WTC11 (cell line): ENCODE data around the gene MRGPRX1.

Source experiments
- E2F4 ChIP-seq: sonication (generic); formaldehyde crosslinking; IDR thresholded peaks from 2 replicates; pipeline ENCODE4 v1.8.1; 2022; ENCODE audit warnings: low read depth, mild to moderate bottlenecking, moderate library complexity, missing genetic modification reagents, borderline replicate concordance
- NR1H2 ChIP-seq: sonication (generic); formaldehyde crosslinking; IDR thresholded peaks from 2 replicates; pipeline ENCODE4 v1.9.0; 2021; ENCODE audit warnings: mild to moderate bottlenecking, moderate library complexity, missing genetic modification reagents
- SMAD3 ChIP-seq: sonication (generic); formaldehyde crosslinking; IDR thresholded peaks from 2 replicates; pipeline ENCODE4 v1.8.0; 2022; ENCODE audit warnings: missing genetic modification reagents, mild to moderate bottlenecking, borderline replicate concordance
- TF ChIP-seq, protein P1 (sequence below): fragments of 200-600 bp; IDR thresholded peaks from 2 replicates; pipeline ENCODE4 v1.8.0; 2022; ENCODE audit warnings: antibody characterized with exemption

DNA sequence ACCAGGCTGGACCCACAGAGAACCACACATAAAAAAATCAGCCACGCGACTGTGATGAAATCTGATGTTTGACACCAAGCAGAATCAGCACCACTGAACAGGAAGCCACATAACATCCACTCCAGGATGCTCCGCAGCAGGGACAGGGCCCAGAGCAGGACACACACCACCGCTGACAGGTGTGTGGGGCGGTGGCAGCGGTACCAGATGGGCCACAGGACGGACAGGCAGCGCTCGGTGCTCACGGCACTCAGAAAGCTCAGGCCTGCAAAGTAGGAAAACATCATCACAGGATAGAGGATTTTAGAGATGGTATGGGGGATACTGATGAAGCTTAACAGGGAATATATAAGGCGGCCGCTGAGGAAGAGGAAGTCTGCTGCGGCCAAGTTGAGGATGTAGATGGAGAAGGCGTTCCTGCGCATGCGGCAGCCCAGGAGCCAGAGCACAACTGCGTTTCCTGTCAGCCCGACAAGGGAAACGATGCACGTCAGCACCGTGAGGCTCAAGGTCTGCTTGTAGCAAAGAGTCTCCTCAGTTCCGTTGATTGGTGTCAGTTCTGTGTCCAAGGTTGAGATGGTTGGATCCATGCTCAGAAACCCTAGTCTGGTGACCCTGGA lies 4.9 kb downstream of the MRGPRX1 start:
- TF ChIP-seq, protein P1, sequence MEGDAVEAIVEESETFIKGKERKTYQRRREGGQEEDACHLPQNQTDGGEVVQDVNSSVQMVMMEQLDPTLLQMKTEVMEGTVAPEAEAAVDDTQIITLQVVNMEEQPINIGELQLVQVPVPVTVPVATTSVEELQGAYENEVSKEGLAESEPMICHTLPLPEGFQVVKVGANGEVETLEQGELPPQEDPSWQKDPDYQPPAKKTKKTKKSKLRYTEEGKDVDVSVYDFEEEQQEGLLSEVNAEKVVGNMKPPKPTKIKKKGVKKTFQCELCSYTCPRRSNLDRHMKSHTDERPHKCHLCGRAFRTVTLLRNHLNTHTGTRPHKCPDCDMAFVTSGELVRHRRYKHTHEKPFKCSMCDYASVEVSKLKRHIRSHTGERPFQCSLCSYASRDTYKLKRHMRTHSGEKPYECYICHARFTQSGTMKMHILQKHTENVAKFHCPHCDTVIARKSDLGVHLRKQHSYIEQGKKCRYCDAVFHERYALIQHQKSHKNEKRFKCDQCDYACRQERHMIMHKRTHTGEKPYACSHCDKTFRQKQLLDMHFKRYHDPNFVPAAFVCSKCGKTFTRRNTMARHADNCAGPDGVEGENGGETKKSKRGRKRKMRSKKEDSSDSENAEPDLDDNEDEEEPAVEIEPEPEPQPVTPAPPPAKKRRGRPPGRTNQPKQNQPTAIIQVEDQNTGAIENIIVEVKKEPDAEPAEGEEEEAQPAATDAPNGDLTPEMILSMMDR = no peak
- TF ChIP-seq NR1H2 (CRISPR knock-in tag) (no peak), E2F4 (CRISPR knock-in tag) (no peak), SMAD3 (no peak)
